Chondrocyte (in vitro differentiated cells): ENCODE measurements around the gene NUBPL. TPM values are rescaled to one million over a fixed set of nuclear protein-coding genes. Genes with fewer than 3 reads are reported as not detected.

Source experiments
- DNase-seq: peaks from one replicate; pipeline ENCODE4 v3.0.0; 2021; ENCODE audit warnings: mixed read lengths, low spot score
- H3K27ac Mint-ChIP-seq: one replicate; pipeline ENCODE4 v1.8.0; 2021; ENCODE audit warnings: mild to moderate bottlenecking, moderate library complexity, mixed read lengths; ENCODE audit not compliant: unreplicated experiment
- H3K27me3 Mint-ChIP-seq: 2 replicates; pipeline ENCODE4 v1.8.0; 2021; ENCODE audit warnings: low read depth, mixed read lengths
- H3K36me3 Mint-ChIP-seq: 2 replicates; pipeline ENCODE4 v1.8.0; 2021; ENCODE audit warnings: low read depth, mixed read lengths
- H3K4me1 Mint-ChIP-seq: 2 replicates; pipeline ENCODE4 v1.8.0; 2021; ENCODE audit warnings: low read depth, mild to moderate bottlenecking, mixed read lengths
- H3K4me3 Mint-ChIP-seq: one replicate; pipeline ENCODE4 v1.8.0; 2021; ENCODE audit warnings: mild to moderate bottlenecking, moderate library complexity, mixed read lengths; ENCODE audit not compliant: unreplicated experiment
- H3K9me3 Mint-ChIP-seq: 2 replicates; pipeline ENCODE4 v1.8.0; 2021; ENCODE audit warnings: low read depth, mixed read lengths
- CTCF ChIP-seq: fragments of 200-600 bp; sonication (generic); IDR thresholded peaks from 2 replicates; pipeline ENCODE4 v1.5.0; 2021; ENCODE audit warnings: antibody characterized with exemption, mild to moderate bottlenecking, moderate library complexity
- total RNA-seq: library from RNA; stranded (reverse); gene quantifications from 3 replicates; pipeline ENCODE4 v1.2.1, GENCODE V29; 2021

NUBPL gene
- total RNA-seq, 1 donor from 2014 or later, result 9.8 TPM

GRCh38 chr14:31879661-31880348, 318.6 kb downstream of the NUBPL start:
- no peak overlapping the region for H3K27ac Mint-ChIP-seq
- TF ChIP-seq CTCF, result no peak

GRCh38 chr14:31880935-31881334, 319.7 kb downstream of the NUBPL start:
- Mint-ChIP-seq H3K36me3 (no peaks in the 10 kb centered on the region), H3K27ac (peak overlapping the region; percentile 83), H3K4me3 (no peak overlapping the region), H3K4me1 (peaks cover 37% of the 10 kb centered on the region), H3K9me3 (no peaks in the 10 kb centered on the region), H3K27me3 (no peaks in the 10 kb centered on the region)
- no peak for DNase-seq
- TF ChIP-seq CTCF, result no peak

More at GRCh38 chr14:31879661-31880348, 318.6 kb downstream of the NUBPL start:
- Mint-ChIP-seq H3K27me3 (no peaks in the 10 kb centered on the region), H3K9me3 (no peaks in the 10 kb centered on the region), H3K4me3 (no peak overlapping the region), H3K36me3 (no peaks in the 10 kb centered on the region), H3K4me1 (peaks cover 26% of the 10 kb centered on the region)
- no peak for DNase-seq

GRCh38 chr14:31881531-31882310, 320.5 kb downstream of the NUBPL start:
- no peak for TF ChIP-seq CTCF
- Mint-ChIP-seq H3K9me3 (no peaks in the 10 kb centered on the region), H3K27me3 (no peaks in the 10 kb centered on the region)

GRCh38 chr14:31884238-31884637, 323.0 kb downstream of the NUBPL start:
- H3K27me3 Mint-ChIP-seq, result no peaks in the 10 kb centered on the region
- DNase-seq, result no peak
- H3K9me3 Mint-ChIP-seq, result no peaks in the 10 kb centered on the region
- no peak for TF ChIP-seq CTCF
- no peak overlapping the region for H3K4me3 Mint-ChIP-seq
- H3K27ac Mint-ChIP-seq, result no peak overlapping the region
- no peaks in the 10 kb centered on the region for H3K36me3 Mint-ChIP-seq
- peaks cover 39% of the 10 kb centered on the region for H3K4me1 Mint-ChIP-seq

More at GRCh38 chr14:31881531-31882310, 320.5 kb downstream of the NUBPL start:
- no peak overlapping the region for H3K4me3 Mint-ChIP-seq
- H3K4me1 Mint-ChIP-seq, result peaks cover 45% of the 10 kb centered on the region
- H3K27ac Mint-ChIP-seq, result peak overlapping the region; percentile 83
- DNase-seq, result no peak
- H3K36me3 Mint-ChIP-seq, result no peaks in the 10 kb centered on the region

GRCh38 chr14:31884776-31885379, 323.7 kb downstream of the NUBPL start:
- no peaks in the 10 kb centered on the region for H3K27me3 Mint-ChIP-seq
- no peak for TF ChIP-seq CTCF
- DNase-seq, result no peak
- no peaks in the 10 kb centered on the region for H3K36me3 Mint-ChIP-seq
- no peak overlapping the region for H3K4me3 Mint-ChIP-seq
- H3K27ac Mint-ChIP-seq, result no peak overlapping the region
- no peaks in the 10 kb centered on the region for H3K9me3 Mint-ChIP-seq
- peaks cover 39% of the 10 kb centered on the region for H3K4me1 Mint-ChIP-seq
